ENCODE data around the gene CPA4.

GRCh38 chr7:130276796-130277762 lies 15.9 kb upstream of the CPA4 start:
- no peak for TF ChIP-seq POLR2AphosphoS5 (IDR thresholded peaks at IDR 0.05; ENCODE audit: low read depth)
- TF ChIP-seq CTCF (IDR thresholded peaks at IDR 0.05; ENCODE audit: insufficient read depth, low read length), result no peak
- no peak for TF ChIP-seq REST (IDR thresholded peaks at IDR 0.05; ENCODE audit: insufficient replicate concordance, low read depth)
- no peak for TF ChIP-seq GABPA (IDR thresholded peaks at IDR 0.05; ENCODE audit: low read depth)
- TF ChIP-seq SPI1 (IDR thresholded peaks at IDR 0.05; ENCODE audit: borderline replicate concordance, low read depth), result no peak
